A673 (cell line): Measurements from ENCODE around the gene TRIM16. TPM values are rescaled to one million over a fixed set of nuclear protein-coding genes. Genes with fewer than 3 reads are reported as not detected.
A peak's percentile ranks its signal among the peaks of the same experiment; 100 is the strongest.

ENCODE experiments used
- BruUV-seq: library from RNA; stranded (reverse); fragments of 400-500 nt; replicated peaks from 2 replicates; lab custom pipeline; 2021; lab: Mats Ljungman, UMichigan
- CTCF ChIA-PET: fragments of 300-600 bp; sonication (Branson Sonifier 250); formaldehyde crosslinking; loops from one replicate; lab custom pipeline; 2022; ENCODE audit warnings: antibody characterized with exemption; lab: Charles Lee
- POLR2A ChIA-PET: fragments of 300-600 bp; sonication (Branson Sonifier 250); formaldehyde crosslinking; loops from one replicate; lab custom pipeline; 2022; ENCODE audit warnings: antibody characterized with exemption; ENCODE audit not compliant: low non-redundant PET; lab: Charles Lee
- DNase-seq: peaks from one replicate; pipeline ENCODE4 v3.0.0-alpha.2; 2015; ENCODE audit warnings: low spot score
- H3K27ac ChIP-seq: fragments of 200-600 bp; sonication (generic); 2 replicates; pipeline ENCODE4 v1.5.1; 2016; ENCODE audit warnings: mixed run types, low read depth, mild to moderate bottlenecking, mixed read lengths, antibody characterized with exemption, low read length; ENCODE audit not compliant: poor library complexity, severe bottlenecking
- H3K27me3 ChIP-seq: fragments of 200-600 bp; sonication (generic); replicated peaks from 2 replicates; pipeline ENCODE4 v1.6.1; 2017; ENCODE audit warnings: mixed run types, low read depth, mild to moderate bottlenecking, mixed read lengths, antibody characterized with exemption, low read length; ENCODE audit not compliant: insufficient read depth, poor library complexity
- H3K36me3 ChIP-seq: fragments of 200-600 bp; sonication (generic); 2 replicates; pipeline ENCODE4 v1.6.1; 2016; ENCODE audit warnings: mixed run types, mild to moderate bottlenecking, mixed read lengths, antibody characterized with exemption, low read length; ENCODE audit not compliant: insufficient read depth, poor library complexity, severe bottlenecking
- H3K4me1 ChIP-seq: fragments of 200-600 bp; sonication (generic); 2 replicates; pipeline ENCODE4 v1.6.1; 2017; ENCODE audit warnings: mixed run types, mild to moderate bottlenecking, mixed read lengths, antibody characterized with exemption, low read length; ENCODE audit not compliant: insufficient read depth, poor library complexity, severe bottlenecking
- H3K4me3 ChIP-seq: fragments of 200-600 bp; sonication (generic); 2 replicates; pipeline ENCODE4 v1.5.1; 2016; ENCODE audit warnings: low read depth, mixed run types, mild to moderate bottlenecking, mixed read lengths, low read length; ENCODE audit not compliant: poor library complexity, severe bottlenecking
- H3K9me3 ChIP-seq: fragments of 200-600 bp; sonication (generic); 2 replicates; pipeline ENCODE4 v1.6.1; 2016; ENCODE audit warnings: mixed run types, low read depth, mild to moderate bottlenecking, mixed read lengths, antibody characterized with exemption, low read length; ENCODE audit not compliant: poor library complexity, severe bottlenecking
- CTCF ChIP-seq: fragments of 300-800, 200-600 bp; sonication (generic); conservative IDR thresholded peaks from 2 replicates; pipeline ENCODE4 v1.5.1; 2017; ENCODE audit warnings: low read depth, mild to moderate bottlenecking, antibody characterized with exemption, low read length, moderate library complexity, mixed read lengths
- EZH2 ChIP-seq: fragments of 200-600 bp; sonication (generic); IDR thresholded peaks from 2 replicates; pipeline ENCODE4 v1.6.1; 2017; ENCODE audit warnings: borderline replicate concordance, low read depth, mild to moderate bottlenecking, mixed read lengths, antibody characterized with exemption, low read length; ENCODE audit not compliant: poor library complexity, severe bottlenecking
- intact Hi-C: fragments of 100-400 bp; cut with micrococcal nuclease; formaldehyde crosslinking; loops from one replicate; pipeline ENCODE4 v1.10.0; 2022; ENCODE audit not compliant: unreplicated experiment
- total RNA-seq: library from RNA; stranded (reverse); gene quantifications from 2 replicates; pipeline ENCODE4 v1.2.3, GENCODE V29; 2021

TRIM16 gene
- total RNA-seq, 1 experiment from 2014 or later: 62.5 TPM

- Histone ChIP-seq H3K36me3 (no peaks in the 10 kb centered on the region), H3K27ac (peak overlapping the region; percentile 78), H3K9me3 (no peaks in the 10 kb centered on the region), H3K27me3 (no peaks in the 10 kb centered on the region), H3K4me1 (peaks cover 20% of the 10 kb centered on the region), H3K4me3 (peak overlapping the region; percentile 53)
- peak; percentile 99 for DNase-seq
- ChIA-PET POLR2A (no interaction called here), CTCF (no interaction called here)
- TF ChIP-seq EZH2 (no peak), CTCF (no peak)
- no TSS peak for BruUV-seq
- intact Hi-C loops: no loop called here
Observed at GRCh38 chr17:15651583-15652110, 32.5 kb downstream of the TRIM16 start.

GRCh38 chr17:15650741-15651582 lies 33.1 kb downstream of the TRIM16 start:
- TF ChIP-seq EZH2 (no peak), CTCF (no peak)

GRCh38 chr17:15649861-15650421 lies 34.2 kb downstream of the TRIM16 start:
- peak; percentile 41 for DNase-seq
- TF ChIP-seq CTCF (no peak), EZH2 (no peak)

More at GRCh38 chr17:15650741-15651582, 33.1 kb downstream of the TRIM16 start:
- peaks cover 22% of the 10 kb centered on the region for H3K4me1 ChIP-seq
- intact Hi-C loops: no loop called here
- H3K27ac ChIP-seq: peak overlapping the region; percentile 78
- CTCF ChIA-PET: no interaction called here
- POLR2A ChIA-PET: no interaction called here
- no peaks in the 10 kb centered on the region for H3K9me3 ChIP-seq
- H3K4me3 ChIP-seq: peak overlapping the region; percentile 53
- TSS peak; percentile 36 for BruUV-seq
- H3K36me3 ChIP-seq: no peaks in the 10 kb centered on the region
- H3K27me3 ChIP-seq: no peaks in the 10 kb centered on the region
- no peak for DNase-seq

More at GRCh38 chr17:15649861-15650421, 34.2 kb downstream of the TRIM16 start:
- ChIA-PET CTCF (no interaction called here), POLR2A (no interaction called here)
- no TSS peak for BruUV-seq
- H3K27ac ChIP-seq: peak overlapping the region; percentile 78
- H3K27me3 ChIP-seq: no peaks in the 10 kb centered on the region
- intact Hi-C loops: no loop called here
- peak overlapping the region; percentile 53 for H3K4me3 ChIP-seq
- H3K36me3 ChIP-seq: no peaks in the 10 kb centered on the region
- H3K4me1 ChIP-seq: peaks cover 26% of the 10 kb centered on the region
- no peaks in the 10 kb centered on the region for H3K9me3 ChIP-seq
